ENCODE measurements around the gene ST8SIA6. TPM values are rescaled to one million over a fixed set of nuclear protein-coding genes. Genes with fewer than 3 reads are reported as not detected.

The ST8SIA6 gene
- total RNA-seq, 1 donor from 2014 or later, result not detected

GRCh38 chr10:17380888-17381287 lies 73.5 kb downstream of the ST8SIA6 start:
- no peak overlapping the region for H3K27ac ChIP-seq
- no peak for DNase-seq (ENCODE audit: low spot score in 2 of 2)
- no peak for TF ChIP-seq CTCF (IDR thresholded peaks at IDR 0.05)
- no peaks in the 10 kb centered on the region for H3K27me3 ChIP-seq
- no peaks in the 10 kb centered on the region for H3K9me3 ChIP-seq
- no peaks in the 10 kb centered on the region for H3K36me3 ChIP-seq
- H3K4me3 ChIP-seq, result no peak overlapping the region
- intact Hi-C loops (cut with DNase I), result no loop called here
- H3K4me1 ChIP-seq, result peaks cover 0 to 18% of the 10 kb centered on the region in 2 donors

- H3K27ac ChIP-seq, result no peak overlapping the region
Observed at GRCh38 chr10:17380016-17380415, 74.4 kb downstream of the ST8SIA6 start.

GRCh38 chr10:17379151-17379690 lies 75.2 kb downstream of the ST8SIA6 start:
- H3K27ac ChIP-seq, result no peak overlapping the region
- DNase-seq (ENCODE audit: low spot score in 2 of 2), result no peak
- TF ChIP-seq CTCF (IDR thresholded peaks at IDR 0.05), result no peak
- no peaks in the 10 kb centered on the region for H3K27me3 ChIP-seq
- H3K36me3 ChIP-seq, result no peaks in the 10 kb centered on the region
- H3K4me3 ChIP-seq, result no peak overlapping the region
- peaks cover 0 to 13% of the 10 kb centered on the region in 2 donors for H3K4me1 ChIP-seq
- no peaks in the 10 kb centered on the region for H3K9me3 ChIP-seq
- intact Hi-C loops (cut with DNase I), result no loop called here

More at GRCh38 chr10:17380016-17380415, 74.4 kb downstream of the ST8SIA6 start:
- H3K4me1 ChIP-seq, result peaks cover 0 to 13% of the 10 kb centered on the region in 2 donors
- H3K9me3 ChIP-seq, result no peaks in the 10 kb centered on the region
- H3K27me3 ChIP-seq, result no peaks in the 10 kb centered on the region
- DNase-seq (ENCODE audit: low spot score in 2 of 2), result no peak
- no peaks in the 10 kb centered on the region for H3K36me3 ChIP-seq
- TF ChIP-seq CTCF (IDR thresholded peaks at IDR 0.05), result no peak
- no peak overlapping the region for H3K4me3 ChIP-seq
- intact Hi-C loops (cut with DNase I), result no loop called here

GRCh38 chr10:17375936-17376584 lies 78.3 kb downstream of the ST8SIA6 start:
- intact Hi-C loops (cut with DNase I), result no loop called here
- TF ChIP-seq CTCF (IDR thresholded peaks at IDR 0.05), result no peak

GRCh38 chr10:17368708-17369272 lies 85.6 kb downstream of the ST8SIA6 start:
- intact Hi-C loops (cut with DNase I), result no loop called here

More at GRCh38 chr10:17375936-17376584, 78.3 kb downstream of the ST8SIA6 start:
- no peak for DNase-seq (ENCODE audit: low spot score in 2 of 2)
- no peaks in the 10 kb centered on the region for H3K9me3 ChIP-seq
- H3K27me3 ChIP-seq, result no peaks in the 10 kb centered on the region
- H3K4me3 ChIP-seq, result no peak overlapping the region
- H3K27ac ChIP-seq, result no peak overlapping the region
- H3K36me3 ChIP-seq, result no peaks in the 10 kb centered on the region
- H3K4me1 ChIP-seq, result no peaks in the 10 kb centered on the region

More at GRCh38 chr10:17368708-17369272, 85.6 kb downstream of the ST8SIA6 start:
- Histone ChIP-seq H3K27me3 (no peaks in the 10 kb centered on the region), H3K27ac (no peak overlapping the region), H3K36me3 (no peaks in the 10 kb centered on the region), H3K4me1 (no peaks in the 10 kb centered on the region), H3K9me3 (no peaks in the 10 kb centered on the region), H3K4me3 (no peak overlapping the region)
- TF ChIP-seq CTCF (IDR thresholded peaks at IDR 0.05), result no peak
- no peak for DNase-seq (ENCODE audit: low spot score in 2 of 2)

Data from ascending aorta (tissue), 2 donors.